Measurements from ENCODE around the gene C1orf116.
A peak's percentile ranks its signal among the peaks of the same experiment; 100 is the strongest.

Gene C1orf116

GRCh38 chr1:207018707-207019106, 13.8 kb downstream of the C1orf116 start:
- no peak for DNase-seq

DNA sequence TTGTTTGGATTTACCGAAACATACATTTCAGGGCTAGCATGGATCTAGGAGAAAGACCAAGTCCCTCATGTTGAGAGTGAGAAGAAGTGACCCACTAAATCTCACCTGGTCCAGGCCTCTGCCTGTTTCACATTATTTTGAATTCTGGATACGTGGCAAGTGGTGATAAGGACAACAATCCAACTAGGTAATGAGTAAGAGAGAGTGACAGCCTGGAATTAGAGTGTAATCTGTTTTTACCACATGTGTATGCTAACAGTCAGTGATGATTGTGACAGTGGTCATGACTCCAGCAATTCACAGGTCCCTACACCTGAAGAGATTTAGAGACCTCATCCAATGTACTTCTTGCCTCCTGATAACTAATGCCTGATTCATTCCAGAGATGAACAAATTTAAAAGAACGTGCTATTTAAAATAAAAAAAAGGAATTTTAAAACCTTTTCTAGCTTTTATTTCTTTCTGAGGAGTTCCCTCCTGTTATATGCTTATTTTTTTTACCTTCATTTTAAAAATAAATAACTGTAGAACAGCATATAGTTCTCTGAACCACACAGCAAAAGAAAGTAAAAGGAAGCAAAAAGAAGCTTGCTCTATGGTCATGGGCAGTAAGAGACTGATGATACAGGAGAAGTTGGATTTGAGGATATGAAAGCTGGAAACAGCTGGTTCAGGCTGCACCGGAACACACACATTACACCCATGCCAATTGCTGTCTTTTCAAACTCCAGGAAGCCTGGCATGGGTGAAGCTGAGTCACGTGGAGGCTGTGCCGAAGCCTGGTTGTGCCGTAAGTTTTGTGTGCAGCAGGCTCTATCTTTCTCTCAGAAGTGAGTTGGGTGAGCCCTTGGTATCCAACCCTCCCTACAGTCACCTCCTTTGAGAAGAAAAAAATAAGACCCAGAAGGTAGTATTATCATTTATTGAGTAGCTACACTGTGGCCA, 14.7 kb downstream of the C1orf116 start:
- no peak for DNase-seq

DNA sequence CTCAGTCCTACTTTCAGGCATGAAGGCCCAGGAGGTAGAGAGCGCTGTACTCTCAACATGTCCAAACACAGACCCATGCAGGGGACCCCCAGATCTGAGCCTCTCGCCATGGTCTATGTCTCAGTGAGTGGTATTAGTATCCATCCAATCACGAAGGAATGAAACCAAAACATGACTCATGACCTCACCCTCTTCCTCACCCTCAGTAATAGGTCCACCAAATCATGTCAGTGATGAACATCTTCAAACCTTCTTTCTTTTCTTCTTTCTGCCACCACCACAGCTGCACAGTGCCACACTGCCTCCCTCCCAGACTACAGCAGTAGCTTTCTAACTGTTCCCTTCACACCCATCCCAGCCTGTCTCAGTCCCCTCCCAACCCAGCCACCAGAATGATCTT, 16.8 kb downstream of the C1orf116 start:
- DNase-seq, result no peak

- no peak for DNase-seq
Observed at GRCh38 chr1:207014728-207015127, 17.8 kb downstream of the C1orf116 start.

GRCh38 chr1:207013321-207014085, 19.1 kb downstream of the C1orf116 start:
- DNase-seq, result no peak

- no peak for DNase-seq
Observed at GRCh38 chr1:207010726-207011125, 21.8 kb downstream of the C1orf116 start.

DNA sequence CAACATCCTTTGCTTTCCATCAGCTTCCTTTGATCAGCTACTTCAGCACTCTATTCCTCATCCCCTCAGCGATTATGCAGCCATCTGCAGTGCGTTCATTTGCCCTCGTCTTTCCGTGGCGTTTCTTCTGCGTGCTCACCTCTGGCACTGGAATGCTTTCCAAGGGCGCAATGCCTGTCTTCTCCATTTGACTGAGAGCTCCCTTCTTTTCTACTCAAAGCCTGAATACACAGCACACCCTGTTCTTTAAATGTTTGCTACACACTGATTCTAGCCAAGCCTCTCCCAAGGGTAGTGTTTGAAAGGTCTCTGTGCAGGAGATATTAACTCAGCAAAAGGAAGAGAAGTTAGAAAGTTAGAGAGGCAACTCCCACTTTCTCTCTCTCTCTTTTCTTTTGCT, 22.6 kb downstream of the C1orf116 start:
- no peak for DNase-seq

GRCh38 chr1:207009182-207009850, 23.2 kb downstream of the C1orf116 start:
- no peak for DNase-seq

GRCh38 chr1:207007352-207008033, 25.1 kb downstream of the C1orf116 start:
- no peak for DNase-seq

DNA sequence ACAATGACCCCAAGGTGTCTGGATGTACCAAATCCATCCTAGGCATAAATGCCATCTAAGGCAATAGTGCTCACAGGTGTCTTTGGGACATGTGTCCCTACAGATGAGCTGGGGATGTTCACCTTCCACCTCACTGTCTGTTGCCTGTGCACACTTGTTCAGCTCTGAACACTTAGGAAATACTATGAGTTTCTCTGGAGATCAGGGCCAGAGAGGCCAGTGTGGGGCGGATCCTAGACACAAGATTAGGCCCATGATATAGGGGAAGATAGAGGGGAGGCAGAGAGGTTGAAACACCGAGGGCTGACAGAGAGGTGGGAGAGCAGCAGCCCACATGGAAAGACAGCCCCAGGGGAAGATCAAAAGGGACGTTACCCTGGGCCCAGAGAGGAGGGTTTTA, 25.6 kb downstream of the C1orf116 start:
- no peak for DNase-seq

DNA sequence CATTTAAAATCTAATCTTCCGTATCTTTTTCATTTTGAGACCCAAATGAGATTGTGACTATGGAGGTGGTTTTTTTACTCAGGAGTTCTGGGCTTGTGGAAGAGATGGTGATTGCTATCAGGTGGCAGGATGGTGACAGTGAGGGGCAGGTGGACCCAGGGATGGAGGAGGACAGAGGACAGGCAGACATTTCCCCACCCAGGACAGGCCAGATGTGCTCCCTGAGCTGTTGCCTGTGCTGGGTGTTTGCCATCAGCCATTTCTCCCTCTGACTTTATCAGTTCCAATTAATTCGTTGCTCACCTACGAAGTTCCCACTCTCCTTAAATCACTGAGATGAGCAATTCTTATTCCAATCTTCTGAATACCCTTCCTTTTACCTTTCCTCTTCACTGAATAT, 26.5 kb downstream of the C1orf116 start:
- DNase-seq, result no peak

GRCh38 chr1:207004931-207005830, 27.4 kb downstream of the C1orf116 start:
- DNase-seq, result peak; percentile 4

- no peak for DNase-seq
Observed at GRCh38 chr1:207003210-207003609, 29.3 kb downstream of the C1orf116 start.

GRCh38 chr1:207002724-207003146, 29.8 kb downstream of the C1orf116 start:
- no peak for DNase-seq

- DNase-seq, result no peak
Observed at GRCh38 chr1:207001492-207002245, 30.9 kb downstream of the C1orf116 start.

DNA sequence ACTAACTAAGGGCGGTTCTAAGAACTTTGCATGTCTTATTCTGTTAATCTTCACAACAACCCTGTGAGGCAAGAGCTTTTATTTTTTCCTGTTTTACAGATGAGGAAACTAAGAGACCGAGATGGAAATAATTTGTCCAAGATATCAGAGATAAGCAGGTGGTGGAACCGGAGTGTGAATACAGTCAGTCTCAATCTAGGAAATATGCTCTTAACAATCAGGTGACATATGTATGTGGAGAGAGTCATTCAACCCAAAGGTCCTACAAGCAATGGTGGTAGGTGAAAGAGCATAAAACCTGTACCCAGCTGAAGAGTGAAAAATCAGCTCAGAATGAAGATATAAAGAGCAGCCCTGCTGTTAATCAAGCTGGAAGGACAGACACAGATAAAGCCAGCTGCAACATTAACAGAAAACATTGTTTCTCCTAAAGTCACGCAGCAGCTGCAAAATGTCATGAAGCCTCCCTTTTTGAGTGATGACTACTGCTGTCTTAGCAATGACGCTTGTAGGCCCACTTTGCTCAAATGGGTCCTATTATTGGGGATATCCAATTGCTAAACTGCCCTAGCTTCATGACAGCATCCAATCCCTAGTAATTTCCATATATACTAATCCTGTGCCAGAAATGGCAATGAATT, 31.8 kb downstream of the C1orf116 start:
- no peak for DNase-seq

- DNase-seq, result no peak
Observed at GRCh38 chr1:206998816-206999215, 33.7 kb downstream of the C1orf116 start.

DNA sequence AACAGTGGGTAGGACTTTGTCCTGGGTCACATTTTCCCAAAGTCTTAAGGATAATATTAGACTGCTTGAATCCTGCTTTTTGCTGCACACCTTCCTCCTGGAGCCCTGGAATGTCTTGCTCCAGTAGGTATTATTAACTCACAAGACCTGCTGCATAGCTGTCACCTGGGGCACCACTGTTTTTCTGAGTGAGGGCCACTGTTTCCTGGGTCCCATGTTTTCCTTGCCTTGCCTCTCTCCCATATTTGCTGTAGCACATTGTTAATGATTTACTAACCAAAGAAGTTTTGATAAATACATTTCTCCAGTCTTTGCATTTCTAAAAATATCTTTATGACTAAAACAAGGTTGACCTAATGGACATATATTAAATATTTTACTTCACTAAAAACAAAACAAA, 39.8 kb downstream of the C1orf116 start:
- DNase-seq, result no peak

- DNase-seq, result no peak
Observed at GRCh38 chr1:206987873-206988272, 44.7 kb downstream of the C1orf116 start.

DNA sequence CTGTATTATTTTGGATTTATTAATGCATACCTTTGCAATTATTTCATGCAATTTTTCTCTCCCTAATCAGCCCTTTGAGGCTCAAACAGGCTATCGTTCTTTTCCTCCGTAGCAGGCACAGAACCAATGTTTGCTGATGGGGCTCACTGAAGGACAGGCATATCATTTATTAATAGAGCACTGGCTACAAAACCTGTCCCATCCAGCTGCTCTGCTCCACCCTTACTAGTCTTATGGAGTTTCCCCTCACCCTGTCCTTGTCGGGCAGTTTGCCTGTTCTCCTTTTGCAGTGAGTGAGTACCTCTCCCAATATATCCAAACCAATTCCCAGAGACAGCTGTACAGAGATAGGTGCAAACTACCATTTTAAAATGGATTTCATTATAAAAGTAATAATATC, 45.7 kb downstream of the C1orf116 start:
- no peak for DNase-seq

Measured in effector CD8-positive, alpha-beta T cell (primary cell).